ENCODE data around the gene SYVN1.
A peak's percentile ranks its signal among the peaks of the same experiment; 100 is the strongest.

Gene SYVN1

DNA sequence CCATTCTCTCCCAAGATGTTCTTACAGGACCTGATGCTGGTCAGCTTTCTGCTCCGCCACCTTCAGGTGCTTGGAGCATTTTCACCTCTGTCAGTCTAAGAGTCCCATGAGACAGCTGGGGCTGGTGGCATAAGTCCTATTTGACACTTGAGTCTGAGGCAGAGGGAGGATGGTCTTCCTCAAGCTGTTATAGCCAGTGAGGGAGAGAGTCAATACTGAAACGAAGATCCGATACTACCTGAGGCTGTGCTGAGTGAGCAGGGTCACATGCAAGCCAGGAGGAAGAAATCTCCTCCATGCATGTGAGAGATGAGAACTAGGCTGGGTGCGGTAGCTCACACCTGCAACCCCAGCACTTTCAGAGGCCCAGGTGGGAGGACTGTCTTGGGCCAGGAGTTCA lies 44.7 kb downstream of the SYVN1 start:
- no peak for DNase-seq
- no peaks in the 10 kb centered on the region for H3K9me3 Mint-ChIP-seq
- H3K4me1 Mint-ChIP-seq = peaks cover 13% of the 10 kb centered on the region
- H3K27ac Mint-ChIP-seq = no peak overlapping the region
- H3K4me3 Mint-ChIP-seq = no peak overlapping the region
- H3K27me3 Mint-ChIP-seq (ENCODE audit: low read depth, poor library complexity) = peaks cover under 1% of the 10 kb centered on the region
- peaks cover 17% of the 10 kb centered on the region for H3K36me3 Mint-ChIP-seq (ENCODE audit: low read depth)
- TF ChIP-seq, protein P1, sequence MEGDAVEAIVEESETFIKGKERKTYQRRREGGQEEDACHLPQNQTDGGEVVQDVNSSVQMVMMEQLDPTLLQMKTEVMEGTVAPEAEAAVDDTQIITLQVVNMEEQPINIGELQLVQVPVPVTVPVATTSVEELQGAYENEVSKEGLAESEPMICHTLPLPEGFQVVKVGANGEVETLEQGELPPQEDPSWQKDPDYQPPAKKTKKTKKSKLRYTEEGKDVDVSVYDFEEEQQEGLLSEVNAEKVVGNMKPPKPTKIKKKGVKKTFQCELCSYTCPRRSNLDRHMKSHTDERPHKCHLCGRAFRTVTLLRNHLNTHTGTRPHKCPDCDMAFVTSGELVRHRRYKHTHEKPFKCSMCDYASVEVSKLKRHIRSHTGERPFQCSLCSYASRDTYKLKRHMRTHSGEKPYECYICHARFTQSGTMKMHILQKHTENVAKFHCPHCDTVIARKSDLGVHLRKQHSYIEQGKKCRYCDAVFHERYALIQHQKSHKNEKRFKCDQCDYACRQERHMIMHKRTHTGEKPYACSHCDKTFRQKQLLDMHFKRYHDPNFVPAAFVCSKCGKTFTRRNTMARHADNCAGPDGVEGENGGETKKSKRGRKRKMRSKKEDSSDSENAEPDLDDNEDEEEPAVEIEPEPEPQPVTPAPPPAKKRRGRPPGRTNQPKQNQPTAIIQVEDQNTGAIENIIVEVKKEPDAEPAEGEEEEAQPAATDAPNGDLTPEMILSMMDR (IDR thresholded peaks at IDR 0.05) = no peak

DNA sequence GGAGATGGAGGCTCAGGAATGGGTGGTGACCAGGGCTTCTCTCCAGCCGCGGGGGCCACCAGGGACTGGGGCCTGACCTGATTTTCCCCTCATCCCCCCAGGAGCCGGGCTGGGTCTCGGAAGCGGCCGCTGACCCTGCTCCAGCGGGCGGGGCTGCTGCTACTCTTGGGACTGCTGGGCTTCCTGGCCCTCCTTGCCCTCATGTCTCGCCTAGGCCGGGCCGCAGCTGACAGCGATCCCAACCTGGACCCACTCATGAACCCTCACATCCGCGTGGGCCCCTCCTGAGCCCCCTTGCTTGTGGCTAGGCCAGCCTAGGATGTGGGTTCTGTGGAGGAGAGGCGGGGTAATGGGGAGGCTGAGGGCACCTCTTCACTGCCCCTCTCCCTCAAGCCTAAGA lies 46.5 kb downstream of the SYVN1 start:
- no peaks in the 10 kb centered on the region for H3K9me3 Mint-ChIP-seq
- peaks cover 17% of the 10 kb centered on the region for H3K36me3 Mint-ChIP-seq (ENCODE audit: low read depth)
- H3K27ac Mint-ChIP-seq = no peak overlapping the region
- peaks cover 23% of the 10 kb centered on the region for H3K4me1 Mint-ChIP-seq
- DNase-seq = no peak
- TF ChIP-seq, protein P1 (IDR thresholded peaks at IDR 0.05) = no peak
- no peak overlapping the region for H3K4me3 Mint-ChIP-seq
- H3K27me3 Mint-ChIP-seq (ENCODE audit: low read depth, poor library complexity) = no peaks in the 10 kb centered on the region

DNA sequence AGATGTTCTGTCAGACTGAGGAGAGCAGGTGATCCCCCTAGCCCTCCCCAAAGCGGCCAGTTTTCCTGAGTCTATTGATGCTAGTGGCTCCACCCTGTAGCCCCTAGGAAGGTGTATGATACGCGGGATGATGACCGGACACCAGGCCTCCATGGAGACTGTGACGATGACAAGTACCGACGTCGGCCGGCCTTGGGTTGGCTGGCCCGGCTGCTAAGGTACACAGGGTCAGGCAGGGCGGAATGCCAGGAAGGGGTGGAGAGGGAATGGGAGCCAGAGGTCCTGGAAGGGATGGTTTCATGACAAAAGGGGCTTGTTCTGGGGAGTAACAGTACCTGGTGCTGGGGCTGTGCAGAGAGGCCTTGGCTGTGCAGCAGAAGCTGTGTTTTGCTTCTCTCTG lies 47.1 kb downstream of the SYVN1 start:
- H3K4me1 Mint-ChIP-seq = peaks cover 29% of the 10 kb centered on the region
- no peaks in the 10 kb centered on the region for H3K9me3 Mint-ChIP-seq
- H3K4me3 Mint-ChIP-seq = no peak overlapping the region

DNA sequence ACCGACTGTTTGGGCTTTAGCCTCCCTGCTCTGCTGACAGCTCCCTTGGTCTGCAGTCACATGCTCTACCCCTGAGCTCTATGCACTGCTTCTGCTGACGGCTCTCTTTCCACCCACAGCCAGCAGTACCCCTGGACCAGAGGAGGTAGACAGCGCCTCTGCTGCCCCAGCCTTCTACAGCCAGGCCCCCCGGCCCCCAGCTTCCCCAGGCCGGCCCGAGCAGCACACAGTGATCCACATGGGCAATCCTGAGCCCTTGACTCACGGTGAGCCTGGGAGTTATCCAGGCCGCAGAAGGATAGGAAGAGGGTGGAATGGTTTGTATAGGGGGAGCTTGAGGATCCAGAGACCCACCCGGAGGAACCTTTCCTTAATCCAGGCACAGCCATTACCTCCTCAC lies 47.5 kb downstream of the SYVN1 start:
- Mint-ChIP-seq H3K27ac (no peak overlapping the region), H3K9me3 (no peaks in the 10 kb centered on the region), H3K36me3 (ENCODE audit: low read depth) (peaks cover 17% of the 10 kb centered on the region), H3K27me3 (ENCODE audit: low read depth, poor library complexity) (no peaks in the 10 kb centered on the region), H3K4me3 (no peak overlapping the region), H3K4me1 (peaks cover 32% of the 10 kb centered on the region)
- TF ChIP-seq, protein P1 (IDR thresholded peaks at IDR 0.05) = no peak
- DNase-seq = no peak

More for the DNA sequence above, 47.1 kb downstream of the SYVN1 start:
- no peak overlapping the region for H3K27ac Mint-ChIP-seq
- no peak for DNase-seq
- TF ChIP-seq, protein P1 (IDR thresholded peaks at IDR 0.05) = no peak
- peaks cover 17% of the 10 kb centered on the region for H3K36me3 Mint-ChIP-seq (ENCODE audit: low read depth)
- H3K27me3 Mint-ChIP-seq (ENCODE audit: low read depth, poor library complexity) = no peaks in the 10 kb centered on the region

DNA sequence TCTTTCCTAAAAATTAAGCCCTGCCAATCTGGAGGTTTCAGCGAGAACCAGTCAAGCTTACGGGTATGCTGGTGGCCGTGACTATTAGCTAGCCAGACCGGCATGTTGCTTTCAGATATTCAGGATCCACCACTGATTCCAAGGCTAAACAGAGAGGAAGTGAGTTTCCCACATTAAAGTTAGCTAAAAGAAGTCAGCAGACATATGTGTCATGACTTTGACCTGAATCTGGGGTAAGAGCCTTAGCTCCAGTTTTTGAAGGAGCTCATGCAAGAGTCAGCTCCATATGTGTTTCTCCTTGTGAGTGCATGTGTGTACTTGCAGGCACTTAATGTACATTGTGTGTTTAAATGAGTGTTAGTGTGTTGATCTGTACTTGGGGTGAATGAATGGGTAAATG lies 48.9 kb downstream of the SYVN1 start:
- peak overlapping the region; percentile 1 for H3K27ac Mint-ChIP-seq
- TF ChIP-seq, protein P1 (IDR thresholded peaks at IDR 0.05) = no peak
- no peak for DNase-seq
- no peaks in the 10 kb centered on the region for H3K27me3 Mint-ChIP-seq (ENCODE audit: low read depth, poor library complexity)
- peak overlapping the region; percentile 99 for H3K4me3 Mint-ChIP-seq
- peaks cover 38% of the 10 kb centered on the region for H3K4me1 Mint-ChIP-seq
- peaks cover 22% of the 10 kb centered on the region for H3K36me3 Mint-ChIP-seq (ENCODE audit: low read depth)
- no peaks in the 10 kb centered on the region for H3K9me3 Mint-ChIP-seq

DNA sequence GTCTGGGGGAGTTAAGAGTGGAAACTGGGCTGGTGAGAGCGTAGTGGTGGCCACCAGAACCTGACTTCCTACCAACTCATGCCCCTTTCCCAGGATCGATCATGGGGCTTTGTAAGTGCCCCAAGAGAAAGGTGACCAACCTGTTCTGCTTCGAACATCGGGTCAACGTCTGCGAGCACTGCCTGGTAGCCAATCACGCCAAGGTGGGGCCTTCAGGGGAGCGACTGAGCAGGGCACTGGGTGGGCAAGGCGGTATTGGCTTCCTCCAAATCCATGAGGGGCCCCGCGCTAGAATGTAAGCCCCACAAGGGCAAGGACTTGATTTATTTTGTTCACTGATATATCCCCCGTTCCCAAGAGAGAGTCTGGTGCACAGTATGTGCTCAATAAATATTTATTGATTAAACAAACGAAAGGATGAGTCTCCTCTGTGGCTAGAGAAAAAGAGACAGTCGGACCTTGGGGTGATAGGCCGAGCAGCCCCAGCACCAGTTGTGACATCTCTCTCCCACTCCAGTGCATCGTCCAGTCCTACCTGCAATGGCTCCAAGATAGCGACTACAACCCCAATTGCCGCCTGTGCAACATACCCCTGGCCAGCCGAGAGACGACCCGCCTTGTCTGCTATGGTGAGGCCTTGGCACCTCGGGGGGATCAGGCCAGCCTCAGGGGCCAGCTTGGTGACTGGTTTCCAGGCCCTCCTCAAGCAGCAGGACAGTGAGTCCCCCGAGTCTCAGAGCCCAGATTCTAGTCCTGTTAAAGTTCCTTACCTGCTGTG lies 49.5 kb downstream of the SYVN1 start:
- Mint-ChIP-seq H3K4me1 (peaks cover 41% of the 10 kb centered on the region), H3K27me3 (ENCODE audit: low read depth, poor library complexity) (no peaks in the 10 kb centered on the region), H3K27ac (peak overlapping the region; percentile 98), H3K9me3 (no peaks in the 10 kb centered on the region), H3K4me3 (peak overlapping the region; percentile 99), H3K36me3 (ENCODE audit: low read depth) (peaks cover 27% of the 10 kb centered on the region)
- DNase-seq = no peak
- TF ChIP-seq, protein P1 (IDR thresholded peaks at IDR 0.05) = no peak

All from nephron progenitor cell (in vitro differentiated cells).